SK-N-DZ (cell line): Measurements from ENCODE around the gene JCAD.
A peak's percentile ranks its signal among the peaks of the same experiment; 100 is the strongest.
"Not testable (repeated sequence)": the region's sequence is repeated elsewhere in the genome, so short reads cannot be mapped to it uniquely, and the experiment has no call there.

Experiments
- DNase-seq: peaks from one replicate; pipeline ENCODE4 v3.0.0-alpha.2; 2015; ENCODE audit warnings: low spot score

The JCAD gene

GRCh38 chr10:29994811-29995210, 64.6 kb downstream of the JCAD start:
- no peak for DNase-seq

- DNase-seq = no peak
These were observed 66.0 kb downstream of the JCAD start for GRCh38 chr10:29993319-29993915.

- no peak for DNase-seq
These were observed 66.5 kb downstream of the JCAD start for GRCh38 chr10:29992914-29993313.

GRCh38 chr10:29991382-29991781, 68.0 kb downstream of the JCAD start:
- DNase-seq = no peak

- no peak for DNase-seq
These were observed 71.9 kb downstream of the JCAD start for GRCh38 chr10:29987471-29987870.

- no peak for DNase-seq
These were observed 76.3 kb downstream of the JCAD start for GRCh38 chr10:29982997-29983648.

GRCh38 chr10:29981510-29981909, 77.9 kb downstream of the JCAD start:
- DNase-seq = no peak

GRCh38 chr10:29980084-29980483, 79.3 kb downstream of the JCAD start:
- DNase-seq = no peak

- DNase-seq = not testable (repeated sequence)
These were observed 80.0 kb downstream of the JCAD start for GRCh38 chr10:29979421-29979779.

GRCh38 chr10:29977171-29977570, 82.2 kb downstream of the JCAD start:
- no peak for DNase-seq

GRCh38 chr10:29976134-29976533, 83.3 kb downstream of the JCAD start:
- no peak for DNase-seq

GRCh38 chr10:29974773-29975172, 84.6 kb downstream of the JCAD start:
- DNase-seq = no peak

GRCh38 chr10:29973921-29974320, 85.5 kb downstream of the JCAD start:
- DNase-seq = no peak

- no peak for DNase-seq
These were observed 88.8 kb downstream of the JCAD start for GRCh38 chr10:29970576-29970975.

- DNase-seq = no peak
These were observed 89.4 kb downstream of the JCAD start for GRCh38 chr10:29970012-29970396.

GRCh38 chr10:29969255-29970011, 90.0 kb downstream of the JCAD start:
- DNase-seq = peak; percentile 28

- no peak for DNase-seq
These were observed 90.8 kb downstream of the JCAD start for GRCh38 chr10:29968585-29968984.

GRCh38 chr10:29966269-29966668, 93.1 kb downstream of the JCAD start:
- DNase-seq = no peak
